ENCODE results near the gene HOXC12. TPM values are rescaled to one million over a fixed set of nuclear protein-coding genes. Genes with fewer than 3 reads are reported as not detected.

Gene HOXC12
- total RNA-seq, 6 experiments from 2014 or later, result not detected

GRCh38 chr12:53971129-53971528, 16.4 kb downstream of the HOXC12 start:
- no peaks in the 10 kb centered on the region for H3K36me3 ChIP-seq
- intact Hi-C loops (cut with DNase I), result no loop called here
- no peak for DNase-seq
- H3K4me3 ChIP-seq, result no peak overlapping the region
- peaks cover 10 to 53% of the 10 kb centered on the region in 2 donors for H3K27me3 ChIP-seq
- H3K4me1 ChIP-seq, result peaks cover 0 to 5% (median 0%) of the 10 kb centered on the region in 4 donors
- H3K27ac ChIP-seq, result no peak overlapping the region
- 57% methylated on average over 3 of the region's 3 CpGs for WGBS (ENCODE audit: insufficient coverage, low coverage, low lambda C conversion rate, missing lambda C conversion rate)
- ATAC-seq, result no peak
- H3K9me3 ChIP-seq, result no peaks in the 10 kb centered on the region
- TF ChIP-seq POLR2A (IDR thresholded peaks at IDR 0.05), result no peak
- TF ChIP-seq CTCF (IDR thresholded peaks at IDR 0.05), result no peak

- H3K4me1 ChIP-seq, result peaks cover 0 to 5% (median 0%) of the 10 kb centered on the region in 4 donors
- WGBS (ENCODE audit: insufficient coverage, low coverage, low lambda C conversion rate, missing lambda C conversion rate), result no CpG with 5 or more reads among the region's 2 CpGs
- peak in 1 of 3 donors; percentile 2 for DNase-seq
- intact Hi-C loops (cut with DNase I), result no loop called here
- H3K27ac ChIP-seq, result no peak overlapping the region
- H3K9me3 ChIP-seq, result no peaks in the 10 kb centered on the region
- TF ChIP-seq POLR2A (IDR thresholded peaks at IDR 0.05) (no peak), CTCF (IDR thresholded peaks at IDR 0.05) (no peak)
- no peaks in the 10 kb centered on the region for H3K36me3 ChIP-seq
- ATAC-seq, result no peak
- no peak overlapping the region for H3K4me3 ChIP-seq
- H3K27me3 ChIP-seq, result peaks cover 10 to 52% of the 10 kb centered on the region in 2 donors
Measured at GRCh38 chr12:53971686-53972085, 17.0 kb downstream of the HOXC12 start.

- H3K27ac ChIP-seq, result no peak overlapping the region
- DNase-seq, result peak in 1 of 3 donors; percentile 13
- H3K4me3 ChIP-seq, result no peak overlapping the region
- peaks cover 0 to 5% (median 0%) of the 10 kb centered on the region in 4 donors for H3K4me1 ChIP-seq
- 17% methylated on average over 7 of the region's 9 CpGs for WGBS (ENCODE audit: insufficient coverage, low coverage, low lambda C conversion rate, missing lambda C conversion rate)
- TF ChIP-seq POLR2A (IDR thresholded peaks at IDR 0.05) (no peak), CTCF (IDR thresholded peaks at IDR 0.05) (no peak)
- H3K27me3 ChIP-seq, result peaks cover 10 to 48% of the 10 kb centered on the region in 2 donors
- intact Hi-C loops (cut with DNase I), result no loop called here
- H3K9me3 ChIP-seq, result no peaks in the 10 kb centered on the region
- H3K36me3 ChIP-seq, result no peaks in the 10 kb centered on the region
- ATAC-seq, result no peak
Measured at GRCh38 chr12:53972152-53972702, 17.5 kb downstream of the HOXC12 start.

- ATAC-seq, result no peak
- H3K36me3 ChIP-seq, result no peaks in the 10 kb centered on the region
- H3K4me3 ChIP-seq, result no peak within 1 kb of the TSS
- peaks cover 0 to 5% (median 0%) of the 10 kb centered on the region in 4 donors for H3K4me1 ChIP-seq
- intact Hi-C loops (cut with DNase I), result no loop called here
- H3K27me3 ChIP-seq, result peaks cover 10 to 45% of the 10 kb centered on the region in 2 donors
- DNase-seq, result no peak
- H3K27ac ChIP-seq, result no peak within 1 kb of the TSS
- H3K9me3 ChIP-seq, result no peaks in the 10 kb centered on the region
- TF ChIP-seq CTCF (IDR thresholded peaks at IDR 0.05), result no peak
- no peak for TF ChIP-seq POLR2A (IDR thresholded peaks at IDR 0.05)
- 8% methylated on average over 19 of the region's 21 CpGs for WGBS (ENCODE audit: insufficient coverage, low coverage, low lambda C conversion rate, missing lambda C conversion rate)
Measured at GRCh38 chr12:53972722-53973235, 18.1 kb downstream of the HOXC12 start, which contains the start of gene HOXC11. Gene HOXC11 (plus strand): TSS chr12:53973126. CDS start chr12:53973242, 116 bp downstream.

Data from right lobe of liver (tissue), 6 donors.